Subcutaneous abdominal adipose tissue (tissue), 5 donors: ENCODE results near the gene FADS6.

ENCODE experiments used
- H3K27ac ChIP-seq: one replicate; pipeline ENCODE4 v1.7.0; 2013; ENCODE audit warnings: low read depth, mild to moderate bottlenecking, inconsistent platforms, low read length, moderate library complexity
- H3K27me3 ChIP-seq, 5 donors: one replicate each; pipeline ENCODE4 v1.7.0; 2013; ENCODE audit warnings: low read length in 5 of 5, inconsistent platforms in 1 of 5; ENCODE audit not compliant: control insufficient read depth in 5 of 5, insufficient read depth in 4 of 5
- H3K36me3 ChIP-seq, 5 donors: one replicate each; pipeline ENCODE4 v1.7.0; 2013; ENCODE audit warnings: low read length in 5 of 5; ENCODE audit not compliant: control insufficient read depth in 5 of 5, insufficient read depth in 5 of 5
- H3K4me1 ChIP-seq, 5 donors: one replicate each; pipeline ENCODE4 v1.7.0; 2013; ENCODE audit warnings: low read length in 5 of 5, mild to moderate bottlenecking in 3 of 5, moderate library complexity in 1 of 5; ENCODE audit not compliant: control insufficient read depth in 5 of 5, insufficient read depth in 5 of 5
- H3K4me3 ChIP-seq, 5 donors: one replicate each; pipeline ENCODE4 v1.7.0; 2013; ENCODE audit warnings: low read length in 5 of 5, low read depth in 1 of 5
- H3K9ac ChIP-seq, 5 donors: one replicate each; pipeline ENCODE4 v1.7.0; 2013; ENCODE audit warnings: low read length in 5 of 5, mild to moderate bottlenecking in 4 of 5, moderate library complexity in 3 of 5
- H3K9me3 ChIP-seq, 5 donors: one replicate each; pipeline ENCODE4 v1.7.0; 2013; ENCODE audit warnings: low read length in 5 of 5; ENCODE audit not compliant: control insufficient read depth in 5 of 5
- donor health status: healthy.
- donor health status: healthy.
- donor health status: healthy.
- donor health status: healthy.
- donor health status: healthy.

The FADS6 gene

GRCh38 chr17:74862108-74862901, 31.1 kb downstream of the FADS6 start:
- peak overlapping the region in 3 of 5 donors; percentile 8 to 41 (median 39) for H3K4me3 ChIP-seq
- H3K27ac ChIP-seq = no peak overlapping the region
- peaks cover 24 to 38% (median 30%) of the 10 kb centered on the region in 5 donors for H3K27me3 ChIP-seq
- H3K36me3 ChIP-seq = no peaks in the 10 kb centered on the region
- no peaks in the 10 kb centered on the region for H3K9me3 ChIP-seq
- peak overlapping the region in 3 of 5 donors; percentile 6 to 47 (median 21) for H3K9ac ChIP-seq
- H3K4me1 ChIP-seq = peaks cover 0 to 25% (median 23%) of the 10 kb centered on the region in 5 donors

GRCh38 chr17:74861662-74862107, 31.7 kb downstream of the FADS6 start:
- Histone ChIP-seq H3K9ac (peak overlapping the region in 3 of 5 donors; percentile 6 to 47 (median 21)), H3K4me3 (peak overlapping the region in 3 of 5 donors; percentile 8 to 41 (median 39)), H3K9me3 (no peaks in the 10 kb centered on the region), H3K27ac (no peak overlapping the region), H3K4me1 (peaks cover 0 to 25% (median 23%) of the 10 kb centered on the region in 5 donors), H3K27me3 (peaks cover 24 to 42% (median 33%) of the 10 kb centered on the region in 5 donors), H3K36me3 (no peaks in the 10 kb centered on the region)

- H3K27me3 ChIP-seq = peaks cover 25 to 44% (median 35%) of the 10 kb centered on the region in 5 donors
- peak overlapping the region in 4 of 5 donors; percentile 17 to 47 (median 36) for H3K4me3 ChIP-seq
Measured at GRCh38 chr17:74860872-74861661, 32.4 kb downstream of the FADS6 start.

GRCh38 chr17:74860229-74860871, 33.1 kb downstream of the FADS6 start:
- no peak overlapping the region for H3K27ac ChIP-seq
- H3K27me3 ChIP-seq = peaks cover 26 to 50% (median 42%) of the 10 kb centered on the region in 5 donors
- no peak overlapping the region for H3K9ac ChIP-seq

More at GRCh38 chr17:74860872-74861661, 32.4 kb downstream of the FADS6 start:
- Histone ChIP-seq H3K9me3 (no peaks in the 10 kb centered on the region), H3K36me3 (no peaks in the 10 kb centered on the region), H3K9ac (no peak overlapping the region), H3K4me1 (peaks cover 0 to 25% (median 23%) of the 10 kb centered on the region in 5 donors), H3K27ac (no peak overlapping the region)

GRCh38 chr17:74859459-74860228, 33.8 kb downstream of the FADS6 start, which contains the start of gene GRIN2C:
TSS of gene GRIN2C (minus strand) at chr17:74859885. CDS start at chr17:74855092, 4,793 bp downstream.
- H3K4me1 ChIP-seq = peaks cover 0 to 23% (median 23%) of the 10 kb centered on the region in 5 donors
- H3K4me3 ChIP-seq = peak within 1 kb of the TSS in 3 of 5 donors; percentile 17 to 47 (median 31)
- no peak within 1 kb of the TSS for H3K9ac ChIP-seq
- no peak within 1 kb of the TSS for H3K27ac ChIP-seq
- no peaks in the 10 kb centered on the region for H3K36me3 ChIP-seq
- peaks cover 33 to 58% (median 49%) of the 10 kb centered on the region in 5 donors for H3K27me3 ChIP-seq
- H3K9me3 ChIP-seq = no peaks in the 10 kb centered on the region

More at GRCh38 chr17:74860229-74860871, 33.1 kb downstream of the FADS6 start:
- H3K4me3 ChIP-seq = peak overlapping the region in 3 of 5 donors; percentile 17 to 47 (median 31)
- peaks cover 0 to 25% (median 23%) of the 10 kb centered on the region in 5 donors for H3K4me1 ChIP-seq
- H3K36me3 ChIP-seq = no peaks in the 10 kb centered on the region
- no peaks in the 10 kb centered on the region for H3K9me3 ChIP-seq

- peaks cover 41 to 65% (median 57%) of the 10 kb centered on the region in 5 donors for H3K27me3 ChIP-seq
- H3K36me3 ChIP-seq = no peaks in the 10 kb centered on the region
- peaks cover 0 to 23% (median 22%) of the 10 kb centered on the region in 5 donors for H3K4me1 ChIP-seq
- no peak overlapping the region for H3K9ac ChIP-seq
- H3K4me3 ChIP-seq = no peak overlapping the region
- no peaks in the 10 kb centered on the region for H3K9me3 ChIP-seq
- no peak overlapping the region for H3K27ac ChIP-seq
Measured at GRCh38 chr17:74858672-74859458, 34.6 kb downstream of the FADS6 start.

- Histone ChIP-seq H3K4me3 (no peak overlapping the region), H3K27ac (no peak overlapping the region), H3K9ac (no peak overlapping the region), H3K27me3 (peaks cover 48 to 79% (median 63%) of the 10 kb centered on the region in 5 donors), H3K4me1 (peaks cover 0 to 25% (median 20%) of the 10 kb centered on the region in 5 donors), H3K36me3 (no peaks in the 10 kb centered on the region), H3K9me3 (peaks cover 0 to 2% (median 0%) of the 10 kb centered on the region in 5 donors)
Measured at GRCh38 chr17:74857191-74857590, 36.2 kb downstream of the FADS6 start.

GRCh38 chr17:74856112-74856511, 37.3 kb downstream of the FADS6 start:
- Histone ChIP-seq H3K36me3 (no peaks in the 10 kb centered on the region), H3K4me1 (peaks cover 0 to 17% (median 12%) of the 10 kb centered on the region in 5 donors), H3K27ac (no peak overlapping the region), H3K9me3 (peaks cover 0 to 4% (median 0%) of the 10 kb centered on the region in 5 donors), H3K9ac (no peak overlapping the region), H3K4me3 (no peak overlapping the region), H3K27me3 (peaks cover 53 to 83% (median 69%) of the 10 kb centered on the region in 5 donors)
